Activated B cell treated with CpG ODN at 0.5 μM for 24 hours (primary cell): ENCODE measurements around the gene WDR73. TPM values are rescaled to one million over a fixed set of nuclear protein-coding genes. Genes with fewer than 3 reads are reported as not detected.

Source experiments
- ATAC-seq: fragments of 200-7000 bp; cut with Tn5 transposase; one replicate; pipeline ENCODE4 v1.10.0; 2021; ENCODE audit warnings: low read depth, mild to moderate bottlenecking, moderate library complexity
- CTCF ChIA-PET: fragments of 350-600 bp; sonication (Branson Sonifier 250); formaldehyde crosslinking; loops from one replicate; lab custom pipeline; 2021; ENCODE audit warnings: antibody characterized with exemption; lab: Charles Lee
- POLR2A ChIA-PET: fragments of 350-600 bp; sonication (Branson Sonifier 250); formaldehyde crosslinking; loops from one replicate; lab custom pipeline; 2021; ENCODE audit warnings: antibody characterized with exemption; lab: Charles Lee
- DNase-seq: peaks from one replicate; pipeline ENCODE4 v3.0.0; 2022
- H3K27ac Mint-ChIP-seq: one replicate; pipeline ENCODE4 v1.8.0; 2020; ENCODE audit warnings: mixed read lengths
- H3K27me3 Mint-ChIP-seq: one replicate; pipeline ENCODE4 v1.8.0; 2021; ENCODE audit warnings: mixed read lengths
- H3K36me3 Mint-ChIP-seq: one replicate; pipeline ENCODE4 v1.8.0; 2021; ENCODE audit warnings: low read depth, mixed read lengths
- H3K4me1 Mint-ChIP-seq: one replicate; pipeline ENCODE4 v1.8.0; 2021; ENCODE audit warnings: mixed read lengths
- H3K4me3 Mint-ChIP-seq: one replicate; pipeline ENCODE4 v1.8.0; 2020; ENCODE audit warnings: mild to moderate bottlenecking, mixed read lengths
- H3K9me3 Mint-ChIP-seq: one replicate; pipeline ENCODE4 v1.8.0; 2020; ENCODE audit warnings: mixed read lengths
- intact Hi-C: fragments of 100-400 bp; cut with micrococcal nuclease; formaldehyde crosslinking; loops from one replicate; pipeline ENCODE4 v1.15.1; 2024
- total RNA-seq: library from RNA; stranded (reverse); gene quantifications from 2 replicates; pipeline ENCODE4 v1.2.3, GENCODE V29; 2022
- TF ChIP-seq, protein P1 (sequence below): fragments of 200-600 bp; IDR thresholded peaks from one replicate; pipeline ENCODE4 v1.8.0; 2022; ENCODE audit warnings: antibody characterized with exemption, mild to moderate bottlenecking

WDR73 gene
- total RNA-seq, 1 donor from 2014 or later, result 38.9 TPM

DNA sequence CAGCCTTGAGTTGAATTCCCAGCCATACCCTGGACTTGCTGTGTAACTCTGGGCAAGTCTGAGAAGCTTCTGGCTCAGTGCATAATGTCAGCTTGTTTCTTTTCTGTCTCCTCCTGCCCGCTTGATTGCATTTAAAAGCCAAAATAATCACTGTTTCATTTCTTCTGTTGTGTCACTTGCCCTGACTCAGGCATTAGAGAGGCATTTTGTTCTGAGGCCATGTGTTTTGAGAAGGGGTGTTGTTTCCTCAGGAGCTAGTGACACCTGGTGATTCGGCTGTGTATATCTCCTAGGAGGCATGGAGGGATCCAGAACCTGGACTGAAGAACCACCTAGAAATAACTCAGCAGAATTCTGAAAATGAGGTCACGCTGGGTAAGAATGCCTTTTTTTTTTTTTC, 16.0 kb downstream of the WDR73 start:
- intact Hi-C loops, result no loop called here
- POLR2A ChIA-PET, result interaction anchor here (1.0 kb wide), 1 partner anchor 16 kb away, joined by 4 read pairs; the partner anchor contains the start of gene WDR73
- DNase-seq, result no peak
- peaks cover 53% of the 10 kb centered on the region for H3K36me3 Mint-ChIP-seq
- peaks cover 27% of the 10 kb centered on the region for H3K4me1 Mint-ChIP-seq
- TF ChIP-seq, protein P1, sequence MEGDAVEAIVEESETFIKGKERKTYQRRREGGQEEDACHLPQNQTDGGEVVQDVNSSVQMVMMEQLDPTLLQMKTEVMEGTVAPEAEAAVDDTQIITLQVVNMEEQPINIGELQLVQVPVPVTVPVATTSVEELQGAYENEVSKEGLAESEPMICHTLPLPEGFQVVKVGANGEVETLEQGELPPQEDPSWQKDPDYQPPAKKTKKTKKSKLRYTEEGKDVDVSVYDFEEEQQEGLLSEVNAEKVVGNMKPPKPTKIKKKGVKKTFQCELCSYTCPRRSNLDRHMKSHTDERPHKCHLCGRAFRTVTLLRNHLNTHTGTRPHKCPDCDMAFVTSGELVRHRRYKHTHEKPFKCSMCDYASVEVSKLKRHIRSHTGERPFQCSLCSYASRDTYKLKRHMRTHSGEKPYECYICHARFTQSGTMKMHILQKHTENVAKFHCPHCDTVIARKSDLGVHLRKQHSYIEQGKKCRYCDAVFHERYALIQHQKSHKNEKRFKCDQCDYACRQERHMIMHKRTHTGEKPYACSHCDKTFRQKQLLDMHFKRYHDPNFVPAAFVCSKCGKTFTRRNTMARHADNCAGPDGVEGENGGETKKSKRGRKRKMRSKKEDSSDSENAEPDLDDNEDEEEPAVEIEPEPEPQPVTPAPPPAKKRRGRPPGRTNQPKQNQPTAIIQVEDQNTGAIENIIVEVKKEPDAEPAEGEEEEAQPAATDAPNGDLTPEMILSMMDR, result no peak
- ATAC-seq, result no peak
- CTCF ChIA-PET, result interaction anchor here (1.6 kb wide), 1 partner anchor 39 kb away, joined by 3 read pairs; no protein-coding TSS in a partner anchor
- H3K27me3 Mint-ChIP-seq, result no peaks in the 10 kb centered on the region
- H3K4me3 Mint-ChIP-seq, result no peak overlapping the region
- H3K27ac Mint-ChIP-seq, result no peak overlapping the region
- no peaks in the 10 kb centered on the region for H3K9me3 Mint-ChIP-seq

DNA sequence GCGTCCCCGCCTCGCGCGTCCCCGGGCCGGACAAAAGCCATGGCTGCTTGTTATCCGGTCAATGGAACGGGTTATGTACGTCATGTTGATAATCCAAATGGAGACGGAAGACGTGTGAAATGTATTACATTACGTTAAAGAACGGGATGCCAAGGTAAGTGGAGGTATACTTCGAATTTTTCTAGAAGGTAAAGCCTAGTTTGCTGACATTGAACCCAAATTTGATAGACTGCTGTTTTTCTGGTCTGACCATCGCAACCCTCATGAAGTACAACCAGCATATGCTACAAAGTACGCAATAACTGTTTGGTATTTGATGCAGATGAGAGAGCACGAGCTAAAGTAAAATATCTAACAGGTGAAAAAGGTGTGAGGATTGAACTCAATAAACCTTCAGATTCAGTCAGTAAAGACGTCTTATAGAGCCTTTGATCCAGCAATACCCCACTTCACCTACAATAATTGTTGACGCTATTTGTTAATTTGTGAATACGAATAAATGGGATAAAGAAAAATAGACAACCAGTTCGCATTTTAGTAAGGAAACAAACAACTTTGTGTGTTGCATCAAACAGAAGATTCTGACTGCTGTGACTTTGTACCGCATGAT, 19.8 kb downstream of the WDR73 start:
- TF ChIP-seq, protein P1, result no peak
- no peak overlapping the region for H3K27ac Mint-ChIP-seq
- DNase-seq, result no peak
- H3K27me3 Mint-ChIP-seq, result no peaks in the 10 kb centered on the region
- H3K4me3 Mint-ChIP-seq, result peak overlapping the region; percentile 90
- H3K9me3 Mint-ChIP-seq, result no peaks in the 10 kb centered on the region
- ChIA-PET POLR2A (interaction anchor here (0.7 to 6.1 kb wide), 4 partner anchors 20 to 36 kb away, joined by 3 to 61 read pairs (median 4); partner anchors contain the start of gene WDR73), CTCF (interaction anchor here (1.0 to 1.2 kb wide), 2 partner anchors 36 to 47 kb away, joined by 4 to 7 read pairs; no protein-coding TSS in a partner anchor)
- peaks cover 29% of the 10 kb centered on the region for H3K36me3 Mint-ChIP-seq
- intact Hi-C loops, result no loop called here
- H3K4me1 Mint-ChIP-seq, result peaks cover 50% of the 10 kb centered on the region
- ATAC-seq, result no peak

DNA sequence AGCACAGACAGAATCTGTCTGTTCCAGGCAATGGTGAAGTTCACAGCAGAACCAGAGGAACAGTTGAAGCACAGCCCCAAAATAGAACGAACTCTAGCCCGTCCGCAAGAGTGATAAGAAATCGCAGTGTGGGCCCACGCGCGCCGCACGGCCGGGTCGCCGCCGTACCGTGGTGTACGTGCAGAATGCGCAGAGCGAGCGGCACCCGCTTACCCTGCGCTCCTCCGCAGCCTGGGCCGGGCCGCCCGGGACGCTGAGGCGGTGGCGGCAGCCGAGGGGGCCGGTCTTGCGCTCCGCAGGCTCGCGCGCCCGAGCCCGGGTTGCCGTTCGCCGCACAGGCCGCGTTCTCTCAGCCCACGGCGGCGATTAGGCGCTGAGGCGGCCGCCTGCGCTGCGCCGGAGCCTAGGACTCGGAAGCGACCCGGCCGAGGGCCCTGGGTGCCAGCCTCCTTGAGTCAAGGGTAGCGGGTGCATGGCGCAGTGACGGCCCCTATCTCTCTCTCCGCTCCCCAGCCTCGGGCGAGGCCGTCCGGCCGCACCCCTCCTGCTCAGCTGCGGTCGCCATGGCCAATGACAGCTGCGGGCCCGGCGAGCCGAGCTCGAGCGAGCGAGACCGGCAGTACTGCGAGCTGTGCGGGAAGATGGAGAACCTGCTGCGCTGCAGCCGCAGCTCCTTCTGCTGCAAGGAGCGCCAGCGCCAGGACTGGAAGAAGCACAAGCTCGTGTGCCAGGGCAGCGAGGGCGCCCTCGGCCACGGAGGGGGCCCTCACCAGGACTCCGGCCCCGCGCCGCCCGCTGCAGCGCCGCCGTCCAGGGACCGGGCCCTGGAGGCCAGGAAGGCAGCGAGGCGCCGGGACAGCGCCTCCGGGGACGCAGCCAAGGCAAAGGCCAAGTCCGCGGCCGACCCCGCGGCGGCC, 20.5 kb downstream of the WDR73 start:
- no peaks in the 10 kb centered on the region for H3K27me3 Mint-ChIP-seq
- H3K36me3 Mint-ChIP-seq, result peaks cover 23% of the 10 kb centered on the region
- ATAC-seq, result peak; percentile 45
- POLR2A ChIA-PET, result interaction anchor here (0.6 to 6.1 kb wide), 5 partner anchors 21 to 1057 kb away, joined by 3 to 61 read pairs (median 5); partner anchors contain the start of gene WDR73
- H3K9me3 Mint-ChIP-seq, result no peaks in the 10 kb centered on the region
- H3K4me3 Mint-ChIP-seq, result peak overlapping the region; percentile 91
- H3K4me1 Mint-ChIP-seq, result peaks cover 50% of the 10 kb centered on the region
- TF ChIP-seq, protein P1, result no peak
- intact Hi-C loops, result no loop called here
- CTCF ChIA-PET, result interaction anchor here (1.0 to 1.2 kb wide), 2 partner anchors 35 to 46 kb away, joined by 4 to 7 read pairs; no protein-coding TSS in a partner anchor
- peak overlapping the region; percentile 87 for H3K27ac Mint-ChIP-seq
- DNase-seq, result peak; percentile 67

DNA sequence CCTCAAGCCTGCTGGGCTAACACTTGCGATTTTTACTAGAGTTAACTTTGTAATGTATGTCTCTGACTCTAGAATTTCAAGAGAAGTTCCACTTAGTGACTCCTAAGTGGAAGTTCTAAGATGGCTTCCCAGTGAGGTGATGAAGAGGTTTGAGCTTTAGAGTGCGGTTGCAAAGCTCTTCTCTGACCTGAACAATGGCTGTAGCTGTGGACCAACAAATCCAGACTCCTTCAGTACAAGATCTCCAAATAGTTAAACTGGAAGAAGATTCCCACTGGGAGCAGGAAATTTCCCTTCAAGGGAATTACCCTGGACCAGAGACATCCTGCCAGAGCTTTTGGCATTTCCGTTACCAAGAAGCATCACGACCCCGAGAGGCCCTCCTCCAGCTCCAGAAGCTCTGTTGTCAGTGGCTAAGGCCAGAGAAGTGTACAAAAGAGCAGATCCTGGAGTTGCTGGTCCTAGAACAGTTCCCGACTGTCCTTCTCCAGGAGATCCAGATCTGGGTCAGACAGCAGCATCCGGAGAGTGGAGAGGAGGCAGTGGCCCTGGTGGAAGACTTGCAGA, 22.3 kb downstream of the WDR73 start:
- ChIA-PET POLR2A (interaction anchor here (0.6 to 6.1 kb wide), 20 partner anchors 9 to 356 kb away, joined by 3 to 61 read pairs (median 5); partner anchors contain the start of genes NMB, PDE8A, SEC11A and WDR73), CTCF (interaction anchor here (1.3 to 2.9 kb wide), 2 partner anchors 24 to 33 kb away, joined by 4 to 9 read pairs; no protein-coding TSS in a partner anchor)
- H3K4me1 Mint-ChIP-seq, result peaks cover 46% of the 10 kb centered on the region
- no peaks in the 10 kb centered on the region for H3K9me3 Mint-ChIP-seq
- peak overlapping the region; percentile 93 for H3K27ac Mint-ChIP-seq
- TF ChIP-seq, protein P1, result no peak
- no peaks in the 10 kb centered on the region for H3K27me3 Mint-ChIP-seq
- peak; percentile 1 for ATAC-seq
- intact Hi-C loops, result loop anchor here (1.0 kb wide), 5 partner anchors 23 to 350 kb away; partner anchors contain the start of genes PDE8A, SEC11A and WDR73
- peaks cover 11% of the 10 kb centered on the region for H3K36me3 Mint-ChIP-seq
- no peak for DNase-seq
- peak overlapping the region; percentile 91 for H3K4me3 Mint-ChIP-seq
